Body of pancreas (tissue), 4 donors: ENCODE measurements around the gene SEMA6A. TPM values are rescaled to one million over a fixed set of nuclear protein-coding genes. Genes with fewer than 3 reads are reported as not detected.

Experiments
- ATAC-seq: fragments of 150-250 bp; one replicate; pipeline ENCODE4 v1.9.1; 2016
- DNase-seq, 4 donors: peaks; one replicate each; pipeline ENCODE4 v3.0.0-alpha.2; 2019
- H3K27ac ChIP-seq, 4 donors: fragments of 200-600 bp; sonication (generic); 1 replicate in 3 of 4; 2 replicates in 1 of 4; pipeline versions ENCODE4 v1.5.1 to v1.6.1; 2016 to 2019; ENCODE audit warnings: mild to moderate bottlenecking in 1 of 4, mixed read lengths in 1 of 4, moderate library complexity in 1 of 4
- H3K27me3 ChIP-seq, 2 donors: fragments of 200-600 bp; sonication (generic); one replicate each; pipeline ENCODE4 v1.6.0; 2016; ENCODE audit warnings: mild to moderate bottlenecking in 1 of 2
- H3K36me3 ChIP-seq, 2 donors: fragments of 200-600 bp; sonication (generic); replicated peaks in 1 of 2; 2 replicates each; pipeline ENCODE4 v1.5.1; 2016; ENCODE audit warnings: low read depth in 2 of 2; ENCODE audit not compliant: insufficient read depth in 1 of 2
- H3K4me1 ChIP-seq: fragments of 200-600 bp; sonication (generic); one replicate; pipeline ENCODE4 v1.6.0; 2016
- H3K4me3 ChIP-seq, 2 donors: fragments of 200-600 bp; sonication (generic); 1 replicate in 1 of 2; 2 replicates in 1 of 2; pipeline ENCODE4 v1.5.1; 2016 to 2019
- H3K9me3 ChIP-seq, 3 donors: fragments of 200-600 bp; sonication (generic); 1 replicate in 2 of 3; 2 replicates in 1 of 3; pipeline ENCODE4 v1.5.1; 2016
- CTCF ChIP-seq, 7 experiments: fragments of 450-650 bp in 4 of 7; fragments of 200-600 bp in 3 of 7; sonication (generic) in 3 of 7; IDR thresholded peaks; one replicate each; pipeline ENCODE4 v1.5.1; 2016 to 2019; ENCODE audit warnings: antibody characterized with exemption in 7 of 7
- POLR2A ChIP-seq, 3 donors: fragments of 450-650 bp; IDR thresholded peaks; one replicate each; pipeline ENCODE4 v1.6.1; 2016; ENCODE audit warnings: antibody characterized with exemption in 3 of 3, mild to moderate bottlenecking in 2 of 3
- WGBS, 2 donors: methylation state at CpG; one replicate each; pipeline ENCODE4 v1.1.5; 2017; 5-methylcytosine and 5-hydroxymethylcytosine counted together
- intact Hi-C: fragments of 100-400 bp; cut with DNase I; formaldehyde crosslinking; loops from one replicate; pipeline ENCODE4 v1.15.1; 2023
- total RNA-seq, 2 donors: library from RNA; depleted of rRNA; stranded (reverse); fragments of >200 nt; gene quantifications; one replicate each; pipeline ENCODE4 v1.1.0, GENCODE V29; 2016

SEMA6A gene
- total RNA-seq, 2 donors from 2014 or later: 18.7 to 25.1 TPM

DNA sequence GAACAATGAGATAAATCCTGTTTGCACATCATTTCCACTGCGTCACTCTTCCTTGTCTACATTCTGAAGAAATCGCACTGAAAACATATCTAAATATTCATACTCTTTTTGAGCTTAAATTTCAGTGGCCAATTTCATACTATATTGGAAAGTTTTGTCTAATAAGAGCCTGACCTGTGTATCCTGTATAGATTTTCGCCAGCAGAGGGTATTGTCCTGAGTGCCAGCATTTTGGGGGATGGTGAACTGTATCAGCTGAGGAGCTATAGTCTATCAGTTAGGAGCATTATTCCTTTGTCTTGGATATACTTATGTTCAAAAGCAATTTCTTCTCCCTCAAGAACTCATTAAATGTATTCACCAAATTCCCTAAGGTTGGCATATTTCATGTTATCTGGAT lies 102.3 kb downstream of the SEMA6A start:
- no peak for ATAC-seq
- H3K4me1 ChIP-seq: no peaks in the 10 kb centered on the region
- intact Hi-C loops: no loop called here

GRCh38 chr5:116469631-116470030 lies 105.0 kb downstream of the SEMA6A start:
- peaks cover 0 to 6% of the 10 kb centered on the region in 2 donors for H3K36me3 ChIP-seq
- WGBS, 2 donors: 61 to 71% methylated on average over 3 of the region's 3 CpGs
- H3K27me3 ChIP-seq: no peaks in the 10 kb centered on the region
- H3K27ac ChIP-seq: no peak overlapping the region
- H3K9me3 ChIP-seq: no peaks in the 10 kb centered on the region
- no peaks in the 10 kb centered on the region for H3K4me1 ChIP-seq
- intact Hi-C loops: no loop called here
- no peak for ATAC-seq
- DNase-seq: no peak
- no peak overlapping the region for H3K4me3 ChIP-seq
- TF ChIP-seq POLR2A (IDR thresholded peaks at IDR 0.05) (no peak), CTCF (IDR thresholded peaks at IDR 0.05) (no peak)

More for the DNA sequence above, 102.3 kb downstream of the SEMA6A start:
- Histone ChIP-seq H3K9me3 (no peaks in the 10 kb centered on the region), H3K27ac (no peak overlapping the region), H3K27me3 (no peaks in the 10 kb centered on the region), H3K36me3 (peaks cover 2 to 3% of the 10 kb centered on the region in 2 donors), H3K4me3 (no peak overlapping the region)
- 92 to 93% methylated on average over 3 of the region's 3 CpGs for whole genome bisulfite sequencing, 2 donors
- TF ChIP-seq POLR2A (IDR thresholded peaks at IDR 0.05) (no peak), CTCF (IDR thresholded peaks at IDR 0.05) (no peak)
- no peak for DNase-seq

DNA sequence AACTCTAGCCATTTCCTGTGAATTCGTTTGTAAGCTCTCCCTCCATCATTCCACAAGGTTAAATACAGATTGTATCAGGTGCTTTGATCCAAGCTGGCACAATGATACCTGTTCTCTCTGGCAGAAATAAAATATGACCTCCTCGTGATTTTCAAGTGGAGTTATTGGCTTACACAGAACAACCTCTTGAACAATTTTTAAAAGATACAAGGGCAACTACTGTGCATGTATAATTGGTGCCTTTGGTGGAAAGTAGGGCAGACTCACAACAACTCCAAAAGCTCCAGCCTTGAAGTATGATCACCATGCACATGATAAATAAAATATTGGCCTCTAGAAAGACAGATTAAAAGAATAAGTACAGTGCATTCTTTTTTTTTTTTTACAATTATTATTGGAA lies 106.0 kb downstream of the SEMA6A start:
- intact Hi-C loops: no loop called here
- WGBS, 2 donors: 88 to 95% methylated on average over 2 of the region's 2 CpGs
- DNase-seq: no peak
- no peaks in the 10 kb centered on the region for H3K9me3 ChIP-seq
- no peak for ATAC-seq
- no peak overlapping the region for H3K4me3 ChIP-seq
- H3K36me3 ChIP-seq: peaks cover 0 to 6% of the 10 kb centered on the region in 2 donors
- no peaks in the 10 kb centered on the region for H3K4me1 ChIP-seq
- no peak for TF ChIP-seq CTCF (IDR thresholded peaks at IDR 0.05)
- TF ChIP-seq POLR2A (IDR thresholded peaks at IDR 0.05): no peak
- H3K27me3 ChIP-seq: no peaks in the 10 kb centered on the region
- no peak overlapping the region for H3K27ac ChIP-seq

DNA sequence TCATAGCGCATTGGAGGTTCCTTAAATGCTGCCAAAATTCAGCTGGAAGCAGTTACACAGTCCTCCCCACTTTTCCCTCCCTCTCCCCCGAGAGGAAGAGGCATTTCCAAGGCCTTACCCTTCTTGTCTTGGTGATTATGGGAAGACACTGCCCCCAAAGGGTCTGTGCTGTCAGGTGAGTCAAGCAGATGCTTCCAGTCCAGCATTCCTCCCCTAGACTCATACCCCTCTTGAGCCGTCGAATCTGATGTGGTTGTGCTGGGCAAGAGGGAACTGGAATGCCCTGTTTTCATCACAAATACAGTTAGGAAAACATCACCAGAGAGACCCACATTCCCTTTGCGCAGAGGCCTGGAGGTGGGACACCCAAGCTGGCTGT lies 107.2 kb downstream of the SEMA6A start:
- no peaks in the 10 kb centered on the region for H3K4me1 ChIP-seq
- H3K27ac ChIP-seq: no peak overlapping the region
- H3K4me3 ChIP-seq: no peak overlapping the region
- ATAC-seq (no peak), DNase-seq (no peak)
- H3K27me3 ChIP-seq: no peaks in the 10 kb centered on the region
- peaks cover 0 to 6% of the 10 kb centered on the region in 2 donors for H3K36me3 ChIP-seq
- TF ChIP-seq POLR2A (IDR thresholded peaks at IDR 0.05) (no peak), CTCF (IDR thresholded peaks at IDR 0.05) (no peak)
- H3K9me3 ChIP-seq: no peaks in the 10 kb centered on the region
- 90 to 95% methylated on average over 5 of the region's 5 CpGs for WGBS, 2 donors
- intact Hi-C loops: no loop called here

GRCh38 chr5:116466727-116467464 lies 107.7 kb downstream of the SEMA6A start:
- no peak for ATAC-seq
- WGBS, 2 donors: 90 to 94% methylated on average over 7 of the region's 7 CpGs

More at GRCh38 chr5:116466727-116467464, 107.7 kb downstream of the SEMA6A start:
- Histone ChIP-seq H3K4me1 (no peaks in the 10 kb centered on the region), H3K36me3 (peaks cover 0 to 6% of the 10 kb centered on the region in 2 donors), H3K4me3 (no peak overlapping the region), H3K27ac (no peak overlapping the region), H3K9me3 (no peaks in the 10 kb centered on the region), H3K27me3 (no peaks in the 10 kb centered on the region)
- intact Hi-C loops: no loop called here
- DNase-seq: no peak
- TF ChIP-seq CTCF (IDR thresholded peaks at IDR 0.05) (no peak), POLR2A (IDR thresholded peaks at IDR 0.05) (no peak)
